ENCODE data around the gene FKBP10. TPM values are rescaled to one million over a fixed set of nuclear protein-coding genes. Genes with fewer than 3 reads are reported as not detected.

FKBP10 gene
- total and polyA plus RNA-seq, 2 donors (not counting 3 experiments of a cell fraction or from before 2014, with no cell fraction given) = 168 to 377 TPM

- H3K36me3 ChIP-seq (ENCODE audit: control insufficient read depth in 2 of 2, extremely low read depth in 1 of 2, insufficient read depth in 2 of 2, low read length in 2 of 2) = peaks cover 35 to 41% of the 10 kb centered on the region in 2 experiments
- no peaks in the 10 kb centered on the region for H4K20me1 ChIP-seq (replicated peaks; ENCODE audit: control insufficient read depth, extremely low read depth, insufficient read depth, low read length)
- no peaks in the 10 kb centered on the region for H3K79me2 ChIP-seq (ENCODE audit: control insufficient read depth, insufficient read depth, low read length)
- no peaks in the 10 kb centered on the region for H3K9me1 ChIP-seq (replicated peaks; ENCODE audit: control insufficient read depth, extremely low read depth, insufficient read depth, low read length)
- H3K9ac ChIP-seq (replicated peaks; ENCODE audit: extremely low read depth, insufficient read depth, low read length) = no peak overlapping the region
- no peak overlapping the region for H3K4me3 ChIP-seq (replicated peaks in 1 of 3; ENCODE audit: insufficient read depth in 1 of 3, low read depth in 1 of 3, low read length in 3 of 3)
- CTCF ChIA-PET = no interaction called here
- no peak overlapping the region for H2AFZ ChIP-seq (ENCODE audit: low read depth, low read length)
- H3K27ac ChIP-seq (ENCODE audit: insufficient read depth, low read depth, low read length) = no peak overlapping the region
- no peaks in the 10 kb centered on the region for H3K4me1 ChIP-seq (ENCODE audit: control insufficient read depth, extremely low read depth, insufficient read depth, low read length)
- intact Hi-C loops (cut with micrococcal nuclease) = no loop called here
- no peaks in the 10 kb centered on the region for H3K9me3 ChIP-seq (replicated peaks; ENCODE audit: control insufficient read depth, insufficient read depth, low read length)
- no peak overlapping the region for H3K4me2 ChIP-seq (ENCODE audit: insufficient read depth, low read length)
- FAIRE-seq = no peak
- BruUV-seq (replicated peaks) = no TSS peak
- dilution Hi-C loops (cut with MboI; ENCODE audit: extremely low pct_ligation_motif_present, low sequenced_read_pairs) = no loop called here
- POLR2A ChIA-PET = no interaction called here
- DNase-seq (ENCODE audit: low read depth, low spot score) = no peak
- no peak for TF ChIP-seq CTCF (IDR thresholded peaks at IDR 0.05; ENCODE audit: extremely low read depth in 1 of 2, insufficient read depth in 1 of 2, low read depth in 1 of 2, low read length in 2 of 2)
- TF ChIP-seq MYC (IDR thresholded peaks at IDR 0.05; ENCODE audit: low read depth, low read length) = no peak
- TF ChIP-seq JUN (IDR thresholded peaks at IDR 0.05; ENCODE audit: borderline replicate concordance, insufficient read depth, insufficient read length, low read depth) = no peak
- TF ChIP-seq EZH2 (IDR thresholded peaks at IDR 0.05; ENCODE audit: borderline replicate concordance, low read depth, low read length, severe bottlenecking) = no peak
- no peak for TF ChIP-seq POLR2A (IDR thresholded peaks at IDR 0.05; ENCODE audit: low read depth, low read length)
- TF ChIP-seq POLR2AphosphoS5 (IDR thresholded peaks at IDR 0.05; ENCODE audit: insufficient read depth, low read depth, low read length) = no peak
- TF ChIP-seq FOS (IDR thresholded peaks at IDR 0.05; ENCODE audit: borderline replicate concordance, insufficient read depth, low read length) = no peak
- TF ChIP-seq GATA2 (IDR thresholded peaks at IDR 0.05; ENCODE audit: insufficient read depth, insufficient read length, low read depth, low read length) = no peak
- no peak for TF ChIP-seq MAX (IDR thresholded peaks at IDR 0.05; ENCODE audit: insufficient read depth, insufficient read length)
- H3K27me3 ChIP-seq (ENCODE audit: control insufficient read depth in 2 of 2, insufficient read depth in 2 of 2, low read length in 2 of 2) = no peaks in the 10 kb centered on the region
Observed at GRCh38 chr17:41871789-41872188, 59.0 kb downstream of the FKBP10 start.

Small RNA genes within 50 kb of the gene (small RNA-seq; reads per million reads assigned to genes)
- not detected for gene AC125257.2 (ENCODE audit: insufficient read depth, insufficient read length, low read depth, low replicate concordance)

Other genes with a start within 250 kb of the FKBP10 start
- gene KRT9, start 240.9 kb upstream of the FKBP10 start, total RNA-seq = not detected in 2 replicates
- not detected in 2 replicates for gene KRT9, start 240.9 kb upstream of the FKBP10 start, polyA plus RNA-seq
- 0.18 and 0.66 TPM in 2 replicates for gene KRT14, start 226.1 kb upstream of the FKBP10 start, total RNA-seq
- 0.11 and 0.12 TPM in 2 replicates for gene KRT14, start 226.1 kb upstream of the FKBP10 start, polyA plus RNA-seq
- not detected in 2 replicates for gene KRT16, start 200.2 kb upstream of the FKBP10 start, total RNA-seq
- not detected in 2 replicates for gene KRT16, start 200.2 kb upstream of the FKBP10 start, polyA plus RNA-seq
- 0.55 and 1.6 TPM in 2 replicates for gene KRT17, start 188.4 kb upstream of the FKBP10 start, total RNA-seq
- 0.83 and 0.96 TPM in 2 replicates for gene KRT17, start 188.4 kb upstream of the FKBP10 start, polyA plus RNA-seq
- gene EIF1, start 124.1 kb upstream of the FKBP10 start, total RNA-seq = 814 and 839 TPM in 2 replicates
- gene EIF1, start 124.1 kb upstream of the FKBP10 start, polyA plus RNA-seq = 145 and 168 TPM in 2 replicates
- gene GAST, start 100.7 kb upstream of the FKBP10 start, total RNA-seq = not detected in 2 replicates
- not detected in 2 replicates for gene GAST, start 100.7 kb upstream of the FKBP10 start, polyA plus RNA-seq
- gene HAP1, start 78.4 kb upstream of the FKBP10 start, total RNA-seq = 0.23 and 0.24 TPM in 2 replicates
- 0.07 and 0.11 TPM in 2 replicates for gene HAP1, start 78.4 kb upstream of the FKBP10 start, polyA plus RNA-seq
- 170 and 171 TPM in 2 replicates for gene JUP, start 26.3 kb upstream of the FKBP10 start, total RNA-seq
- gene JUP, start 26.3 kb upstream of the FKBP10 start, polyA plus RNA-seq = 98.0 and 100 TPM in 2 replicates
- 37.1 and 39.2 TPM in 2 replicates for gene P3H4, start 1.1 kb upstream of the FKBP10 start, total RNA-seq
- gene P3H4, start 1.1 kb upstream of the FKBP10 start, polyA plus RNA-seq = 57.3 and 58.3 TPM in 2 replicates
- gene NT5C3B, start 23.2 kb downstream of the FKBP10 start, total RNA-seq = 57.4 and 67.3 TPM in 2 replicates
- 75.5 and 92.5 TPM in 2 replicates for gene NT5C3B, start 23.2 kb downstream of the FKBP10 start, polyA plus RNA-seq
- not detected in 2 replicates for gene KLHL10, start 24.8 kb downstream of the FKBP10 start, total RNA-seq
- gene KLHL10, start 24.8 kb downstream of the FKBP10 start, polyA plus RNA-seq = 0.10 TPM in 1 of 2 replicates, not detected in the other
- 11.0 and 12.6 TPM in 2 replicates for gene KLHL11, start 52.4 kb downstream of the FKBP10 start, total RNA-seq
- gene KLHL11, start 52.4 kb downstream of the FKBP10 start, polyA plus RNA-seq = 2.9 and 3.1 TPM in 2 replicates
- gene ACLY, start 105.9 kb downstream of the FKBP10 start, total RNA-seq = 324 and 329 TPM in 2 replicates
- 174 and 176 TPM in 2 replicates for gene ACLY, start 105.9 kb downstream of the FKBP10 start, polyA plus RNA-seq
- gene ODAD4, start 117.6 kb downstream of the FKBP10 start, total RNA-seq = 0.60 and 1.0 TPM in 2 replicates
- gene ODAD4, start 117.6 kb downstream of the FKBP10 start, polyA plus RNA-seq = 0.19 TPM in 1 of 2 replicates, not detected in the other
- 84.9 and 88.3 TPM in 2 replicates for gene CNP, start 153.8 kb downstream of the FKBP10 start, total RNA-seq
- gene CNP, start 153.8 kb downstream of the FKBP10 start, polyA plus RNA-seq = 48.6 and 49.4 TPM in 2 replicates
- 103 and 111 TPM in 2 replicates for gene DNAJC7, start 204.4 kb downstream of the FKBP10 start, total RNA-seq
- gene DNAJC7, start 204.4 kb downstream of the FKBP10 start, polyA plus RNA-seq = 16.0 and 19.8 TPM in 2 replicates
- 57.3 and 60.4 TPM in 2 replicates for gene NKIRAS2, start 207.1 kb downstream of the FKBP10 start, total RNA-seq
- gene NKIRAS2, start 207.1 kb downstream of the FKBP10 start, polyA plus RNA-seq = 87.6 and 96.9 TPM in 2 replicates
- 0.18 and 0.20 TPM in 2 replicates for gene C17orf113, start 237.6 kb downstream of the FKBP10 start, total RNA-seq
- gene C17orf113, start 237.6 kb downstream of the FKBP10 start, polyA plus RNA-seq = 0.19 and 0.30 TPM in 2 replicates